GM18520 (cell line): ENCODE data around the gene ERAP2.
A peak's percentile ranks its signal among the peaks of the same experiment; 100 is the strongest.
"Not testable (repeated sequence)": the region's sequence is repeated elsewhere in the genome, so short reads cannot be mapped to it uniquely, and the experiment has no call there.

Source experiments
- ATAC-seq: cut with Tn5 transposase; IDR thresholded peaks from one replicate; pipeline ENCODE4 v1.9.1; 2021; ENCODE audit not compliant: unreplicated experiment

ERAP2 gene

DNA sequence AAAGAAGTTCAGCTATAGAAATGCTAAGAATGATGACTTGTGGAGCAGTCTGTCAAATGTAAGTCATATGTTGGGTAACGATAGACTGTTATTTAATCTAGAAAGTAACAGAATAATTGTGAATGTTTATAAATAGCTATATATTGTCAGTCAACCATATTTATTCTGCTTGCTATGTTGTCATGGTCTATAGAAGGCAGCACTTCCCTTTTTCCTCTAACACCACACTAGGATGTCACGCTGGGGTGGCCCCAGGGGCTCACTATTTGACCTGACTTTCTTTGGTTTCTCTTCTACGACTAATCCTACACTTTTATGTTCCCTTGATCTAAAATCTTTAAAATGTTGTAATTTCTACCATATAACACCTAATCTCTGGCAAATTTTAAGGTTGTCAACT is 20.5 kb downstream of the ERAP2 start:
- ATAC-seq = peak; percentile 83

DNA sequence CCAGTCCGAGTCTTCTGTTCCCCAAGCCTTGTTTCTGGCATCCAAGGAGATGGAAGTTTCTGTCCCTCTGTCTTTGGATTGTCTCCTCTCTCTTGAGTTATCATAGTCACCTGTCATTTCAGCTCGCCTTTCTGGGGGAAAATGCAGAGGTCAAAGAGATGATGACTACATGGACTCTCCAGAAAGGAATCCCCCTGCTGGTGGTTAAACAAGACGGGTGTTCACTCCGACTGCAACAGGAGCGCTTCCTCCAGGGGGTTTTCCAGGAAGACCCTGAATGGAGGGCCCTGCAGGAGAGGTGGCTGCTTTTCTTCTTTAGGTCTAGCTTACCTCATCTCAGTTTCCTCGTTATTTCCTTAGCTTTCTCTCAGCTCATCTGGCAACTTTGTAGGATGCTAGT is 25.1 kb downstream of the ERAP2 start:
- ATAC-seq = no peak

DNA sequence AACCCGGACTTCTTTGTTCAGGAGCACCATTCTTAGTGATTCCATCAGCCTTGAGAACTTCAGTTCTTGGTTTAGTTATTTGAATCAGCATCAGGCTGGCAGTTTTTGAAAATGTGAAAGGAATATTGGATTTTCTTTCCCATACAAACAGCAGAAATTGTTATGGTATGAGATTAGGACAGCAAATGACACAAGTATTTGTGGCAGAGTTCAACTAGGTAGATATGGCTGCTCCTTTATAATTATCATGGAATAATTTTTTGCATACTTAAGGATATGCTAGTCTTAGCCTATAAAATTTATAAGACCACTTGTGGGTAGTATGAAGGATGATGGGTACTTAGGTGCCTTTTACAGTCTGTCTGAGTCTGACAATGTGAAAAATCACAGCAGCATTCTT is 25.5 kb downstream of the ERAP2 start:
- no peak for ATAC-seq

DNA sequence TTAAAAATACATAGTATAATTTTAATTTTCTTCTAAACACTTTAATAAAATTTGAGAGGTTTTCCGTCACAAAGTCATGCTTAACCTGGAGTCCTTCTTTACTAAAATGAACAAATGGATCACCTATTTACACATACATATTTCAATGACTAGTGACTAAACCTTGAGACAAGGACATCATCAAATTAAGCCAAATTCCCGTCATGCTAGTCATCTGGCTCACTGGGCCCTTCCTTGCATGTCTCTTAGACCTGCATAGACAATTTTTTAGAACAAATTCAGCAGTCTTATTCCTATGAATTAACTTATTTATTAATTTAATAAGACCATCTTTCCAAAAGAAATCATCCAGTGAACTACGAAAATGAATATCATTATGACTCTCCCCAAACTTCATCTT is 26.6 kb downstream of the ERAP2 start:
- ATAC-seq = no peak

DNA sequence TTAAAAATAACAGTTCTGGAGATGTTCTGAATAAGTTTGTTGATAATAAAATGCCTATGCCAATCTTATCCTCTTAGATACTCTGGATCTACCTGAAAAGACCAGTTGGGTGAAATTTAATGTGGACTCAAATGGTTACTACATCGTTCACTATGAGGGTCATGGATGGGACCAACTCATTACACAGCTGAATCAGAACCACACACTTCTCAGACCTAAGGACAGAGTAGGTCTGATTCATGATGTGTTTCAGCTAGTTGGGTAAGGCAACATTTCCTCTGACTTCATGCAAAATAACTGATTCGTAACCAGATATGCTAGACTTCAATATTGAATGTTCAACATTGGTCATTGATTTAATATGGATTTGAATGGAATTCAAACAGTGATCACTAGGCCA is 27.0 kb downstream of the ERAP2 start:
- ATAC-seq = no peak

DNA sequence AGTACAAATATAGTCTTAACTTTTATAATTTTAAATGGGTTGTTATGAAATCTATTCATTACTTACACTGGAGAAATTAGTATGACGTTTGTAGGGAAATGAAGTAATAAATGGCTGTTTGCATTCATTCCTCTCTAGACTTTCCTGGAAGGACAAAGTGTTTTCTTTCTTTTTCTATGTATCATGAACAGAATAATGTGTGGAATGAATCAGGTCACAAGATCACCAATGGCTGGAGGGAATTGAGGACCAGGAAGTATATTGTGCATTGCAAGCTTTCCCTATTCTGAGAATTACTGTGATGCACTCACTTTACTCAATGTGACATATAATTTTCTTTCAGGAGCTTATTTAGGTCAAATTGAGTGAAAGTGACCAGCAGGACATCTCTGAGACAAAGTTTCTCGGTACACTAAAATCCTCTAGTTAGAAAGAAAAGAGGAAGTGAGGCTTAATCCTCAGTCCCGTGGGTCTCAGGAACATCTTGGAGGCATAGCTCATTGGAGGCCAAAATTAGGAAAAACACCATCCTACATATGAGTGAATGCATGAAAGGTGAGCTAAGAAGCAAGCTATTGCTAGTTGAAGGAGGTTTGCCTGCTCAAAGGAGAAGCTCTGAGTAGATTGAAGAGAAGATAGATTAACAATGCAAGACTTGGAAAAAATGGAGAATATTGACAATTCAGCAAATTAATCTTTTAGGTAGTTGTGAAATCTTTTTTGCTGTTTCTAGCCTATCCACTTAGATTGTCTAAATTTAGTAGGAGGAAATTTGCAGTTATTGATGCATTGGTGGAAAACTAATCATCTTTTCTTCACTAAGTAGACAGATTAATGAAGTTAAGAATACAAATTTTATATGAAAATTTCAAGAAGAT is 28.0 kb downstream of the ERAP2 start:
- no peak for ATAC-seq

DNA sequence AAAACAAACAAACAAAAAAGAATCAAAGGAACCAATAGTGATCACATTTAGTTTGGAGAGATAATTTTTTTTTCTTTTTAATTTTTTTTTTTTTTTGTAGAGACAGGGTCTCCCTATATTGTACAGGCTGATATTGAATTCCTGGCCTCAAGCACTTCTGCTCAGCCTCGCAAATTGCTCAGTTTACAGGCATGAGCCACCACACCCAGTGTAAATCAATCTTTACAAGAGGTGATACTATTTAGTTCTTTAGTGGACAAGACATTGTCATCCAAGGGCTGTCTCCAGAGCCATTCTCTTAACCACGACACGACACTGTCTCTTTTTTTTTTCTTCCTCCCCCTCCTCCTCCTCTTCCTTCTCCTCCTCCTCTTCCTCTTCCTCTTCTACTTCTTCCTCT is 29.6 kb downstream of the ERAP2 start:
- no peak for ATAC-seq

DNA sequence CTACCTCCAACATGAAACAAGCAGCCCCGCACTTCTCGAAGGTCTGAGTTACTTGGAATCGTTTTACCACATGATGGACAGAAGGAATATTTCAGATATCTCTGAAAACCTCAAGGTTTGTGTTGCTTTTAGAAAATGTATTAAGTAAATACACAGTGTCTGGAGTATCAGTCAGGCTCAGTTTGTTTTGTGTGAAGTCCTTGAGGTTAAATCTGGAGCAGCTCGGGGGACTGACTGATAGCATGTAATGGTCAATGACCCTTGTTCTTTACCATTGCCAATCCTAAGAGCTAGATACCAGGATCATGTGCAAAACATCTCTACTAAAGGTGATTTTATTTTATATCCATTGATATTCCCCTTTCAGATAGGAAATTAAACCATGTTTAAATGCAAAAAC is 32.7 kb downstream of the ERAP2 start:
- no peak for ATAC-seq

DNA sequence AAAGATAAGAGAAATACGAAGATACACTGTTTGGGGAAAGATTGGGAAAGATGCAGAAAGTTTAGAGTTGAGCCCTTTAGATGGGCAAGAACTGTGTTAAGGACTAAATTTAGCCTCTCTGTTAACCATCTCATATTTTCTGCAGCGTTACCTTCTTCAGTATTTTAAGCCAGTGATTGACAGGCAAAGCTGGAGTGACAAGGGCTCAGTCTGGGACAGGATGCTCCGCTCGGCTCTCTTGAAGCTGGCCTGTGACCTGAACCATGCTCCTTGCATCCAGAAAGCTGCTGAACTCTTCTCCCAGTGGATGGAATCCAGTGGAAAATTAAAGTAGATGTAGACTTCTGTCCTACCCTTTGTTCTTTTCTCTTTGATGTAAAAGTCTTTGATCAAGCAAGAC is 33.1 kb downstream of the ERAP2 start:
- no peak for ATAC-seq

DNA sequence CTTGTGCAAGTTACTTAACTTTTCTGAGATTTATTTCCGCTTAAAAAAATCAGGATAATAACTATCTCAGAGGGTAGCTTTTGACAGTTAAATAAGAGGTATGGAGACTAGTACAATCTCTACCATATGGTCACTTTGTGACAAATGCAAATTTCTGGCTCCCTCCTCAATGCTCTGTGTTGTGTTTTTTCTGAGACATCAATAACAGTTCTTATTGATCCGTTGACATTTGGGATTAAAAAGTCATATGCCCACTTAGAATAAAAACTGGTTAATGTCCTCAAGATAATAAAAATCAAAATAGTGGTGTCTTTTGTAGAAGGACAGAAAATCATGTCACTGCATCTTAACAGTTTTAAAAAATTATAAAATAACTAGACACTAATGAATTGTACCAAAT is 34.8 kb downstream of the ERAP2 start:
- no peak for ATAC-seq

DNA sequence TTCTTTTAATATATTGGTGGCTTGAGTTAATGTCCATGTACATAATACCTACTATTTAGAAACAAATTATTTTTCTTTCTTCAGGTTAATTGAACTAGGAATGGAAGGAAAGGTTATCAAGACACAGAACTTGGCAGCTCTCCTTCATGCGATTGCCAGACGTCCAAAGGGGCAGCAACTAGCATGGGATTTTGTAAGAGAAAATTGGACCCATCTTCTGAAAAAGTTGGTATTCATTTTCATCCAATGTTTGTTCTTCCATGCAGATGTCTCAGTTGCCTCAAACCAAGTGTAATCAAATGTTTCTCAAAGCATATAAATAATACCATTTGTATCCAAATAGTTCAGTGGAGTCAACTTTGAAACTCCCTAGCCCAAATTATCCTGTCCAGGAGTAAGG is 36.9 kb downstream of the ERAP2 start:
- ATAC-seq = no peak

DNA sequence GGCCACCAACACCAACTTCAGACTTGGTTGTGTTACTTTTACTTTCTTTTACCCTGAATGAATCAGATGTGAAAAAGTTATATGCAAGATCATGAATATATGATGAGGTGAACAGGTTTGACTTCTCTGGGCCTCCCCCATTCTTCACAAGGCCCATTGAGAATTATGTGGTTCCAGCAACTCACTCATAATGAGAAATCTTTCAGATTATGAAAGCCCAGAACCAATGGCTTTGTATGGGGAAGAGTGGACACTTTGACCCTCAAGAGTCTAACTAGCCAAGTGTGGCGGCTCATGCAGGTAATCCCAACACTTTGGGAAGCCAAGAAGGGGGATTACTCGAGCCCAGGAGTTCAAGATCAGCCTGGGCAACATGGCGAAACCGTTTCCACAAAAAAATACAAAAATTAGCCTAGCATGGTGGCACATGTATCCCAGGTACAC is 43.5 kb downstream of the ERAP2 start:
- ATAC-seq = peak; percentile 75

DNA sequence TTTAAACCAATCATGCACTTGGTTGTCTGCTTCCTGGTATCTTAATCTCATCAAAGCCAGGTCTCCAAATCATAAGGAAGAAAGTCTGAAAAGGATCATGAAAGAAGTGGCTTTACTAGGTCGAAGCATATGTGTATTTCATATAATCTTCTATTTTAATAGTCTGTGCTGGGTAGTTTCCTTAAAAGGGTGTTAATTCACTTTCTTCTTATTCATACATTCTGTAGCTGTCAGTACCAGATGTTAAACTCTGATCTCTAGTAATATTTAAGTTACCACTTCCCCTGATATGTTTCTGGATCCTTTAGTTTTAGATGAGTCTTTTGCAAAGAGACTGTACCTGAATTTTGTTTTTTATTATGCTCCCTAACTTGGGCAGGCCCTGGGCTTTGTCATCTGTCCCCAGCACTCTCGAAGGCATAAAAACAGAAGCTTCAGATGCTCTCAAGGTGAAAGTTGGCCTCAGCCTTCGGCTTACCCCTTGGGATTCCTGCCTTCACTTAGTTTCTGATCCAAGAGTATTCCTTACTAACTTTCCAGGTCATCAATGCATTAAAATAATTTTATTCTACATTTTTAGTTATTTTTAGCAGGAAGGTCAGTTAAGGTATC is 44.5 kb downstream of the ERAP2 start:
- ATAC-seq = no peak

DNA sequence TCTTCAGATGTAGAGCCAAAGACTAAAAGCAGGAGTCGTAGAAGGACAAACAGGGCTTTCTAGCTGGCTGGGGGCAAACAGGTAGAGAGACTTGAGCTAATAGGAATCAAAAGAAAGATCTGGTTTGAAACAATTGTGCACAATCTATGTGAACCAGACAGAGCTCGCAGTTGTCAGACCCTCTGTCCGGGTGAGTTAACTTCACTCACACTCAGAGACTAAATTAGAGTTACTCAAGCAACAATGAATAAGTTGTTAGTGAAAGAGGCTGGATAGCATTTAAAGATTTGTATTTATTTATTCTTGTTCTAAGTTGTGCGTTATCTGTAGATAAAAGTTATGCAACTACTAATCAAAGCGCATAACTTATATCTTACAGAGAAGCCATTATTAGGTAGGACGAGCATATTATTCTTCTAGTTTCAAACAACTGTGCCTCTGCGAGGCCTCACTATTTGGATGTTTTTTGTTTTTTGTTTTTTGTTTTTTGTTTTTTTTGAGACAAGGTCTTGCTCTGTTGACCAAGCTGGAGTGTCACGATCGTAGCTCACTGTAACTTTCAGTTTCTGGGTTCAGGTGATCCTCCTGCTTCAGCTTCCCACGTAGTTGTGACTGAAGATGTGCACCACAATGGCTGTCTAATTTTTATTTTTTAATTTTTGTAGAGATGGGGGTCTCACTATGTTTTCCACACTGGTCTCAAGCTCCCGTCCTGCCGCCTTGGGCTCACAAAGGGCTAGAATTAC is 46.4 kb downstream of the ERAP2 start:
- ATAC-seq = no peak

DNA sequence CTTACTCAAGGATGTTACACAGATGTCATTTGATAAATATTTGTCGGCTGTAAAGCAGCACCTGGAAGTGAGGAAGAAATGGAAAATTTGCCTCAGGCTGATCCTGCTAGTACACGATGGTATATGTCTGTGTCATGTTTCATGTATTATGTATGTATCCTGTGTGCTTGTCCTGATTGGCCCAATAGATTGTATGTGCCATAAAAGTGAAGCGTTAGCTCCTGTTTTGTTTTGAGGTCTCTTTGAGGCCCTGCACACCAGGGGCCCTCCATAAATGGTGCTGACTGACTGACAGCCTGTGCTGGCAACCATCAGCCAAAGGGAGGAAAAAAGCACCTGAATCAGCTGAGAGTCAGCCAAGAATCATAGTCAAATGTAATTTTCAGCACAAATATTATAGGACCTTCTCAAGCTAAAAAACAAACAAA is 47.7 kb downstream of the ERAP2 start:
- ATAC-seq = no peak

DNA sequence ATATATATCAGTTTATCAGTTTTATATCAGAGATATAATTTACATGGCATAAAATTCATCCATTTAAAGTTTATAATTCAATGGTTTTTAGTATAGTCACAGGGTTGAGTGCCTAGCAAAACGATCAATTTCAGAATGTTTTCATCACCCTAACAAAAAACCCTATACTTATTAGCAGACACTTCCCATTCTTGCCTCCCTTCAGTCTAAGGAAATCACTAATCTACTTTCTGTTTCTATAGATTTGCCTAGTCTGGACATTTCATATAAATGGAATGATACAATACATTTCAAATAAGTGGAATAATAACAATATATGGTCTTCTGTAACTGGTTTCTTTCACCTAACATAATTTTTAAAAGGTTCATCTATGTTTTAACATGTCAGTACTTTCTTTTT is 50.0 kb downstream of the ERAP2 start:
- no peak for ATAC-seq

DNA sequence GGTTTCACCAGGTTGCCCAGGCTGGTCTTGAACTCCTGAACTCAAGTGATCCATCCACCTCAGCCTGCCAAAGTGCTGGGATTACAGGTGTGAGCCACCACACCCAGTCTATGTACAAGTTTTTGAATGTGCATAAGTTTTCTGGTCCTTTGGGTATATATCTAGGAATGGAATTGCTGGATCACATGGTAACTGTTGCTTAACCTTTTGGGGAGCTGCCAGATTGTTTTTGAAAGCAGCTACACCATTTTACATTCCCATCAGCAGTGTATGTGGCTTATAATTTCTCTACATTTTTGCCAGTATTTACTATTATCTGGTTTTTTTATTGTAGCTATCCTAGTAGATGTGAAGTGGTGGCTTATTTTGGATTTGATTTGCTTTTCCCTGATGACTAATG is 50.7 kb downstream of the ERAP2 start:
- ATAC-seq = no peak

DNA sequence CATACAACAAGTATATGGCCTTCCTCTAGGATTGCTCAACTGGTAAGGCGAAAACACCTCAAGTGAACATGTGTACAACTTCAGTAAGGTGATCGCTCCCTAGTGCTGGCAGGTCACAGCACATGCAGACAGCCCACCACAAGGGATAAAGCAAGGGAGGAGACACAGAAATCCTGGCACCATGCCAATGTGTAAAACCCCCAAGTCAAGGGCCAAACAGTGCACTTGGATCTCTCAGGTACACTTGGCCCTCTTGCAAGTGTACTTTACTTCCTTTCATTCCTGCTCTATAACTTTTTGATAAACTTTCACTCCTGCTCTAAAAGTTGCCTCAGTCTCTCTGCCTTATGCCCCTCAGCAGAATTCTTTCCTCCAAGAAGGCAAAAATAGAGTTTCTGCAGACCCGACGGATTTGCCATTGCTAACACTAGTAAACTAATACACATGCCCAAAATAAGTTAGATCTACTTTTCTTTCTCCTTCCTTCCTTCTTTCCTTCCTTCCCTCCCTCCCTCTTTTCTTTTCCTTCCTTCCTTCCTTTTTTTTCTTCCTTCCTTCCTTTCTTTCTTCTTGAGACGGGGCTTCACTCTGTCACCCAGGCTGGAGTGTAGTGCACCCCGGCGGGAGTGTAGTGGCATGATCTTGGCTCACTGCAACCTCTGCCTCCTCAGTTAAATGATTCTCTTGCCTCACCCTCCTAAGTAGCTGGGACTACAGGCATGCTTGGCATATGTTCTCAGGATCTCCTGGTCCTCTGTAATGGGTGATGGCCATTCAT is 52.8 kb downstream of the ERAP2 start:
- no peak for ATAC-seq

DNA sequence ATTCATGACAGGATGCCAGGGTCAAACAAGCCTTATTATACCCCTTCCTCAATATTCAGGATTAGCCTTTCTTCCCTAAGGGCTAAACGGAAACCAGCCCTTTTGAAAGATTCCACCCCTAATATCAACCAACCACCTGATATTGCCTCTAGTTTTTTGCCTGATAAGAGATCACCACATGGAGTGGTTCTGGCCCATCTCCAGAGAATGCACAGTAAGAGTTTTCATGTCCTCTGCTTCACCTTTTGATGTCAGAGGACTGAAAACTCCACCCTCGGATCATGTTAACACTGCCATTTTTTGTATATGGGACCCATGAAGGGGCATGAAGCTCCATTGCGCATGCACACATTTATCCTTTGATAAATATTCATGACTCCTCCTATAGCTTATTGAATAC is 53.8 kb downstream of the ERAP2 start:
- ATAC-seq = no peak

DNA sequence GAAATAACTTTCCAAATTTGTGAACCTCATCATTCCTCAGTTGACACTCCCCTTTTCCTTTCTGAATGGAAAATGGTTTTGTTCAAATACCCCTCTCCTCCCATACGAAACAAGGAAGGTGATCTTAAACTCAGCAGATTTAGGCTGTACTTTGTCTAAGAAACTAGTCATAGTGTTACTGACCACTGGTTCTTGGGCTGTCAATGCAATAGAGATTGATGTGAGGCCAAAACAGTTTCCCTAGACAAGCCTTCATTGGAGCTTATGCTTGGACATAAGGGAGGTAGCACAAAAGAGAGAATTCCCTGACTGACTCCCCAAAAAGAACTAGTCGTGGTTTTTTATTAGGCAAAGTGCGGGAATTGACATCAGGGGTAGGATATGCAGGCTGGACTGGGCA is 54.3 kb downstream of the ERAP2 start:
- no peak for ATAC-seq

DNA sequence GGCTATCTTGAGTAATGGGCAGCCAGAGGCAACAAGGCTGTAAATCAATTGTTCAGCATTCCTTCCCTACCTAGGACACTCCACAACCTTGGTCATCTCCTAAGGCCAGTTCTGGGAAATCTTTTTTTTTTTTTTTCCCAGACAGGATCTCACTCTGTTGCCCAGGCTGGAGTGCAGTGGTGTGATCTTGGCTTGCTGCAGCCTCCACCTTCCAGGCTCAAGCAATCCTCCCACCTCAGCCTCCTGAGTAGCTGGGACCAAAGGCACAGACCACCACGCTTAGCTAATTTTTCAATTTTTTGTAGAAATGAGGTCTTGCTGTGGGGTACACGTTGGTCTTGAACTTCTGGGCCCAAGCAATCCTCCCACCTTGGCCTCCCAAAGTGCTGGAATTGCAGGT is 54.7 kb downstream of the ERAP2 start:
- ATAC-seq = not testable (repeated sequence)
